Measurements from ENCODE around the gene ZDBF2.
A peak's percentile ranks its signal among the peaks of the same experiment; 100 is the strongest.
"Not testable (repeated sequence)": the region's sequence is repeated elsewhere in the genome, so short reads cannot be mapped to it uniquely, and the experiment has no call there.

Gene ZDBF2

GRCh38 chr2:206274434-206275311, at the start of gene ZDBF2:
TSS of gene ZDBF2 (plus strand) at chr2:206274663. CDS start at chr2:206281850, 7,187 bp downstream.
- DNase-seq: peak; percentile 56

GRCh38 chr2:206225435-206226232, 48.8 kb upstream of the ZDBF2 start:
- no peak for DNase-seq

GRCh38 chr2:206228636-206229035, 45.8 kb upstream of the ZDBF2 start:
- not testable (repeated sequence) for DNase-seq

GRCh38 chr2:206229642-206230041, 44.8 kb upstream of the ZDBF2 start:
- DNase-seq: no peak

- DNase-seq: peak; percentile 33
Observed at GRCh38 chr2:206230060-206230762, 44.3 kb upstream of the ZDBF2 start.

- no peak for DNase-seq
Observed at GRCh38 chr2:206231669-206232286, 42.7 kb upstream of the ZDBF2 start.

GRCh38 chr2:206232287-206233035, 42.0 kb upstream of the ZDBF2 start:
- peak; percentile 4 for DNase-seq

- no peak for DNase-seq
Observed at GRCh38 chr2:206239157-206239556, 35.3 kb upstream of the ZDBF2 start.

GRCh38 chr2:206240327-206240726, 34.1 kb upstream of the ZDBF2 start:
- no peak for DNase-seq

- no peak for DNase-seq
Observed at GRCh38 chr2:206241736-206242135, 32.7 kb upstream of the ZDBF2 start.

- DNase-seq: no peak
Observed at GRCh38 chr2:206245265-206245672, 29.2 kb upstream of the ZDBF2 start.

GRCh38 chr2:206250041-206250897, 24.2 kb upstream of the ZDBF2 start:
- no peak for DNase-seq

- DNase-seq: no peak
Observed at GRCh38 chr2:206253125-206253776, 21.2 kb upstream of the ZDBF2 start.

- no peak for DNase-seq
Observed at GRCh38 chr2:206253777-206254166, 20.7 kb upstream of the ZDBF2 start.

GRCh38 chr2:206255003-206255402, 19.5 kb upstream of the ZDBF2 start:
- no peak for DNase-seq

GRCh38 chr2:206256706-206257205, 17.7 kb upstream of the ZDBF2 start:
- DNase-seq: no peak

GRCh38 chr2:206257350-206257749, 17.1 kb upstream of the ZDBF2 start:
- no peak for DNase-seq

- DNase-seq: no peak
Observed at GRCh38 chr2:206257861-206258260, 16.6 kb upstream of the ZDBF2 start.

- not testable (repeated sequence) for DNase-seq
Observed at GRCh38 chr2:206258615-206259014, 15.8 kb upstream of the ZDBF2 start.
